Renal cortical epithelial cell (primary cell): ENCODE measurements around the gene POLR2L. TPM values are rescaled to one million over a fixed set of nuclear protein-coding genes. Genes with fewer than 3 reads are reported as not detected.
A peak's percentile ranks its signal among the peaks of the same experiment; 100 is the strongest.

Experiments
- DNase-seq: peaks from one replicate; pipeline ENCODE4 v3.0.0-alpha.2; 2011; ENCODE audit warnings: low read depth
- total RNA-seq: library from RNA; depleted of rRNA; stranded (reverse); fragments of >200 nt; gene quantifications from 2 replicates; pipeline ENCODE4 v1.2.3, GENCODE V29; 2014

The POLR2L gene
- total RNA-seq, 1 donor from 2014 or later = 64.1 TPM

GRCh38 chr11:795634-796564 is 46.4 kb downstream of the POLR2L start:
- DNase-seq = peak; percentile 46

DNA sequence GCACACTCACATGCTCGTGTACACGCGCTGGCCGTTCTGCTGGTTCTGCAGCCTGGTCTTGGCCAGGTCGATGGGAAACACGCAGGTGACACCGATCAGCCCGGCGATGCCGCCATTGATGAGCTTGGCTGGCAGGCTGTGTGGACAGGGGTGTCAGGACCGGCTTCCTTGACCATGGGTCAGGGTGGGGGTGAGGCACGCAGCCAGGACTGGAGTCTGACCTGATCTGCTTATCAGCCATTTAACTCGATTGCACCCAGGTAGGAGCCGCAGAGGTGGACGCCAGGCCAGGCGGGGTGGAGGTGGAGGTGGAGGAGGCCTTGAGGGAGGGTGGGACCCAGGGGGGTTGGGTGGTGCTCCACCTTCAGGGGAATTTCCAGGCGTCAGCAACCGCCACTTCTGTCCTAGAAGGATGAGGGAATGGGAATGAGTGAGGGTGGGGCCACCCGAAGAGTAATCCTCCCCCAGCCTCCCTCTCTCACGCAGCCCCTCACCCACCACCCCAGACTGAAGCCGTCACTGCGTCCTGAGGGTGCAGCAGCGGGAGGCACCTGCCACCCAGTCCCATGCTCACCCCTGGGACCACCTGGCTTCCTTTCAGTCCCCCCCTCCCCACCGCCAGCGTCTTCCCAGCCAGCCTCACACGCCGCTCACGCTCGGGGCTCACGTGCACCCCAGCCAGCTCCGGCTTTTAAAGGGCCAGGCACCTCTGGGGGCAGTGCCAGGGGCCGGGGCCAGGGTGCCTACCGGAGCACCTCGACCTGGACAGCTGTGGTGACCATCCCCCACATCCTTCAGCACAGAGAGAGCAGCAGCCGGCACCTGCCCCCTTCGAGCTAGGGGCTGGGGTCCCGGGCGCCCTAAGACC is 47.3 kb downstream of the POLR2L start:
- DNase-seq = no peak

DNA sequence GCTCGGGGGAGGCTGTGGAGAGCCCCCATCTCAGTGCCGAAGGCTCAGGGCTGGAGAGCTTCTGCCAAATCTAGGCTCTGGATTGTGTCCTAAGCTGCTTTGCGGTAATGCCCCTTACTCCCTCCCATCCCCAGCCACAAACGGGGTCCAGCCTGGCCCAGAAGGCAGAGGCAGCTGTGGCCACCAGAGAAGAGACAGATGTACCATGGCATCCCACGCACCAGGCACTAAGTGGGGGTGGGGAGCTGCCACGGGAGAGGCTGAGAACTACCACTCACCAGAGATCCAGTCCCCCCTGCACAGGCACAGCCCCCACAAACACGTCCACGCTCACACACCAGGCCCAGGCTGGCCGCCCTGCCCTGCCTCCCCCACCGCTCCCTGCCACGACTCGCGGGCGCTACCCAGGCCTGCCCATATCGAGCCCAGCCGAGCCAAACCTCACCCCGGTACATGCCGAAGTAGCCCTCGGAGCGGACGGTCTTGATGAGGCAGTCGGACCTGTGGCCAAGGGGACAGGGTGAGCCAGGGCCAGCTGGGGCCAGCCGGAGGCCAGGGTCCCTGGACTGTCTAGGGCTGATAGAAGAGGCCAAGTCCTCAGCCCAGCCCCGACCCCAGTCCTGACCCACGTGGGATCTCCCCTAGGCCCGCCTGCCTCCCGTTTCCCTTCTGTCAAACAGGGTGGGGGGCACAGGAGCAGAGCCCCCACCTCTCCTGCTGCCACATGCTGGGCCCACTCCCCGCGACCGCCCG is 48.1 kb downstream of the POLR2L start:
- DNase-seq = no peak

DNA sequence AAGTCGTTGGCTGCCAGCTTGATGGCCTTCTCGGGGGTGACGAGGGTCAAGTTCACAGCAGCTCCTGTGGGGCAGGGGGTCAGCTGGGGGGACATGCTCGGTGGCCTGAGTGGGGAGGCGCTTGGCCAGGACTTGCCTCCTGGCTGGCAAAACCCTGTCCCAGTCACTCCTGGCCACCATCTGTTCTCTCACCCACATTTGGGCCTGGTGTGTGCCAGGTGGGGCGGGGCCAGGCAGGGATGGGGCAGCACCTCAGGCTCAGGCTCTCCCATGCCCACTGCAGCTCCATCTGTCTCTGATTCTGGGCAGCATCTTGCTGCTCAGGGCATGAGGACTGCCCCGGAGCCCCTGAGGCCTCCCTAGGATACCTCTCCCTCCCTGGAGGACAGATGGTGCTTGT is 48.8 kb downstream of the POLR2L start:
- no peak for DNase-seq

GRCh38 chr11:792873-793272 is 49.5 kb downstream of the POLR2L start:
- no peak for DNase-seq

DNA sequence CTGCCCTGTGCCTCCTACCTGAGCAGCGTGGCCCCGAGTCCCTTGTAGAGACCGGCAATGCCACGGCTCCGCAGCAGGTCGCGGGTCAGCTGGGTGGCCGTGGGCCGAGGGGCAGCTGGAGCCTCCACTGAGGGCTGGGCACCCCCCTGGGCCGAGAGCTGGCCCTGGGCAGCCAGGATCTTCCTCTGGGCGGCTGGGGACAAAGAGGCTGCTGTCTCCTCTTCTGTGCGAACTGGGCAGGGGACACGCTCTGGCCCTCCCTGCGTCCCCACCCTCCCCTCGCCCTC is 49.9 kb downstream of the POLR2L start:
- DNase-seq = no peak

GRCh38 chr11:791658-792534 is 50.4 kb downstream of the POLR2L start:
- DNase-seq = no peak

DNA sequence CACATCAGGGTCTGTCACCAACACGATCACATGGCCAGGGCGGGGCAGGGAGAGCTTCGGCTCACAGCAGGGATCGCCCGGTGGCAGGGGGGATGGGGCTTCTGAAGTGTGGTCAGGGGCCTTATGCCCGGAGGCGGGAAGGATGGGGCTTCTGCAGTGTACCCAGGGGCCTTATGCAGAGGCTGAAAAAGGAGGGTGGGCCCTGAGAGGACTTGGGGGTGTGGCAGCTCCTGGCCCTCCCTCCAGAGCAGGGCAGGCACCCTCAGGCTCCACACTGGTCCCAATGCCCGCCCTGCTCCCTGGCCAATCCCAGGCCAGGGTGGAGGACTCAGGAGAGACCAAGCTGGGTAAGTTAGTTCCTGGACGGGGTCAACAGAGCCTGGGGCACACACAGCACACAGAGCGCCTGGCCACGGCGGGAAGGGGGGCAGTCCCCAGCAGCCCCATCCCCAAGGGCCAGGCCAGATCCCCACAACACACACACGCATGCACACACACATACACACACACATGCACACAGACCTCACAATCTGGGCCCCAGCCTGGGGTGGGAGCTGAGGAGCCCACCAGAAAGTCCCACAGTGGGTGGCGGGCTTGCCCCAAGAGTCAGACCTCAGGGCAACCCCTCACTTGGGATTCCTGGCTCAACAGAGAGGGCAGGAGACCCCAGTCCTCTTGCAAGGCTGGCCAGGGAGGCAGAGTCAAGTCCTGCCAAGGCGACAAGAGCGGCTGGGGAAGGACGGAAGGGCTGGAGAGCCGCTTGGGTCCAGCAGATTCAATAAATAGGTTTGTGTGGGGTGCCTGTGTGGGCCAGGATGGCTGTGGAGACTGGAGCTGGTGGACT is 51.4 kb downstream of the POLR2L start:
- no peak for DNase-seq

GRCh38 chr11:789943-790342 is 52.4 kb downstream of the POLR2L start, which contains the start of gene CEND1:
TSS of gene CEND1 (minus strand) at chr11:790090. CDS start at chr11:788576, 1,514 bp downstream.
- DNase-seq = no peak

Other genes with a start within 250 kb of the POLR2L start
- gene IRF7, start 226.6 kb downstream of the POLR2L start, total RNA-seq = 17.1 and 23.3 TPM in 2 replicates
- 0.15 TPM in 1 of 2 replicates, not detected in the other for gene CDHR5, start 217.6 kb downstream of the POLR2L start, total RNA-seq
- not detected in 2 replicates for gene SCT, start 215.3 kb downstream of the POLR2L start, total RNA-seq
- 0.10 TPM in 1 of 2 replicates, not detected in the other for gene DRD4, start 205.3 kb downstream of the POLR2L start, total RNA-seq
- gene DEAF1, start 147.3 kb downstream of the POLR2L start, total RNA-seq = 27.6 and 62.7 TPM in 2 replicates
- gene TMEM80, start 146.7 kb downstream of the POLR2L start, total RNA-seq = 3.6 and 7.7 TPM in 2 replicates
- 235 and 376 TPM in 2 replicates for gene EPS8L2, start 136.3 kb downstream of the POLR2L start, total RNA-seq
- gene TALDO1, start 95.1 kb downstream of the POLR2L start, total RNA-seq = 188 and 419 TPM in 2 replicates
- 16.7 and 38.0 TPM in 2 replicates for gene GATD1, start 65.0 kb downstream of the POLR2L start, total RNA-seq
- gene CEND1, start 52.4 kb downstream of the POLR2L start, total RNA-seq = 0.60 TPM in 1 of 2 replicates, not detected in the other
- gene SLC25A22, start 44.2 kb downstream of the POLR2L start, total RNA-seq = 16.3 and 22.6 TPM in 2 replicates
- gene PIDD1, start 37.3 kb downstream of the POLR2L start, total RNA-seq = 3.1 and 6.9 TPM in 2 replicates
- gene RPLP2, start 32.6 kb downstream of the POLR2L start, total RNA-seq = 167 and 180 TPM in 2 replicates
- 19.3 and 60.1 TPM in 2 replicates for gene PNPLA2, start 23.6 kb downstream of the POLR2L start, total RNA-seq
- gene CRACR2B, start 14.6 kb downstream of the POLR2L start, total RNA-seq = 3.7 and 6.4 TPM in 2 replicates
- gene CD151, start 9.6 kb downstream of the POLR2L start, total RNA-seq = 831 and 921 TPM in 2 replicates
- 85.4 and 86.2 TPM in 2 replicates for gene TSPAN4, start 323 bp upstream of the POLR2L start, total RNA-seq
- 35.3 and 83.9 TPM in 2 replicates for gene CHID1, start 68.3 kb upstream of the POLR2L start, total RNA-seq
- 20.1 and 97.3 TPM in 2 replicates for gene AP2A2, start 83.3 kb upstream of the POLR2L start, total RNA-seq
- gene MUC6, start 194.2 kb upstream of the POLR2L start, total RNA-seq = not detected in 2 replicates
- not detected in 2 replicates for gene MUC2, start 232.3 kb upstream of the POLR2L start, total RNA-seq